GM13976 (cell line): ENCODE measurements around the gene TTLL7.

Experiments
- DNase-seq: peaks from one replicate; pipeline ENCODE4 v3.0.0; 2012; ENCODE audit warnings: low spot score
- in situ Hi-C: fragments of 300-500 bp; cut with MboI; formaldehyde crosslinking; loops from one replicate; pipeline ENCODE4 v1.12.0; 2022; ENCODE audit warnings: low sequenced_read_pairs, mixed read lengths, inconsistent platforms; ENCODE audit not compliant: unreplicated experiment
- TF ChIP-seq, protein P1 (sequence below): IDR thresholded peaks from 2 replicates; pipeline ENCODE4 v1.5.1; 2012; ENCODE audit warnings: borderline replicate concordance, mild to moderate bottlenecking; ENCODE audit not compliant: insufficient read depth; ENCODE audit errors: extremely low read depth, missing control alignments, control extremely low read depth

Gene TTLL7

DNA sequence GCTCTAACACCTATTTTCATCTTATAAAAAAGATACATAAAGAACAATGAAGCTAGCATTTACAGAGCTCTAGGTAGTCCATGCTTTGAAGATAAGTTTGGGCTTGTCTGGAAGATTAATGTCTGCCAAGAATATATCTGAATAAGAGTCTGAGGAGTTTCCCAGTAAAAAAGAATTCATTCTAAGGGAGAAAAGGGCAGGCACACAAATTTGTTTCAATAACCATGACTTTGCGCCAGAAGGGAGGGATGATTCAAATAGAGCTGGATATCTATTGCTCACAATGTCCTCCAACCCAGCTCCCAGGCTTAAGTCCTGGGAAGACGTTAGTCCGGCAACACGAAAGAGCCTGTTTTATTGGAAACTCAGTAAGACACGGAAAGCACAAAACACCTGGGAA is 9.7 kb upstream of the TTLL7 start:
- in situ Hi-C loops: no loop called here
- TF ChIP-seq, protein P1, sequence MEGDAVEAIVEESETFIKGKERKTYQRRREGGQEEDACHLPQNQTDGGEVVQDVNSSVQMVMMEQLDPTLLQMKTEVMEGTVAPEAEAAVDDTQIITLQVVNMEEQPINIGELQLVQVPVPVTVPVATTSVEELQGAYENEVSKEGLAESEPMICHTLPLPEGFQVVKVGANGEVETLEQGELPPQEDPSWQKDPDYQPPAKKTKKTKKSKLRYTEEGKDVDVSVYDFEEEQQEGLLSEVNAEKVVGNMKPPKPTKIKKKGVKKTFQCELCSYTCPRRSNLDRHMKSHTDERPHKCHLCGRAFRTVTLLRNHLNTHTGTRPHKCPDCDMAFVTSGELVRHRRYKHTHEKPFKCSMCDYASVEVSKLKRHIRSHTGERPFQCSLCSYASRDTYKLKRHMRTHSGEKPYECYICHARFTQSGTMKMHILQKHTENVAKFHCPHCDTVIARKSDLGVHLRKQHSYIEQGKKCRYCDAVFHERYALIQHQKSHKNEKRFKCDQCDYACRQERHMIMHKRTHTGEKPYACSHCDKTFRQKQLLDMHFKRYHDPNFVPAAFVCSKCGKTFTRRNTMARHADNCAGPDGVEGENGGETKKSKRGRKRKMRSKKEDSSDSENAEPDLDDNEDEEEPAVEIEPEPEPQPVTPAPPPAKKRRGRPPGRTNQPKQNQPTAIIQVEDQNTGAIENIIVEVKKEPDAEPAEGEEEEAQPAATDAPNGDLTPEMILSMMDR: no peak

DNA sequence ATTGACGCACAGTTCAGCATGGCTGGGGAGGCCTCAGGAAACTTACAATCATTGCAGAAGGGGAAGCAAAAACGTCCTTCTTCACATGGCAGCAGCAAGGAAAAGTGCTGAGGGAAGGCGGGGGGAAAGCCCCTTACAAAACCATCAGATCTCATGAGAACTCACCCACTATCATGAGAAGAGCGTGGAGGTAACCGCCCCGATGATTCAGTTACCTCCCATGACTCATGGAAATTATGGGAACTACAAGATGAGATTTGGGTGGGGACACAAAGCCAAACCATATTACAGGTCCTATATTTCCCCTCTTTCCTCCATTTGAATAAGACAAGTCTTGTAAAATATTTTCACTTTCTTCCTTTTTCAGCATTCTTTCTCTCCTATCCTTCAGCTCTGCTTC is 7.7 kb upstream of the TTLL7 start:
- in situ Hi-C loops: no loop called here
- no peak for DNase-seq
- TF ChIP-seq, protein P1: no peak

More for the DNA sequence above, 9.7 kb upstream of the TTLL7 start:
- DNase-seq: no peak

DNA sequence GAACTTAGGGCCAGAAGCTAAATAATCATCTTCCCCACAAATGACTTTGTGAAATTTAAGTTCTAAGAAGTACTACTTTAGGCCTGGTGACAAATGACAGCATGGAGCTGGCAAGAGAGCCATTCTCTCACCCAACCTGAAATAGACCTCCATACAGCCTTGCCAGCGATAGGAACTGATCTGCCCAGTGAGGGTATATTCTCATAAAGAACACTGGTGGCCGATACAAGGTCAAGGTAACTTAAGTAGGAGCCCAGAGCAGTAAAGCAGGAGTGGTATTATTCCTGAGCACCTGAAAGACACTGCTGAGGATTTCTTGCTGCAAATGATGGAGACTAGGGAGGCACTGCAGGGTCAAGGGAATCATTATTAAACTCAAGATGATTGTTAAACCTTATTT is 2.6 kb upstream of the TTLL7 start:
- TF ChIP-seq, protein P1: no peak
- in situ Hi-C loops: no loop called here

DNA sequence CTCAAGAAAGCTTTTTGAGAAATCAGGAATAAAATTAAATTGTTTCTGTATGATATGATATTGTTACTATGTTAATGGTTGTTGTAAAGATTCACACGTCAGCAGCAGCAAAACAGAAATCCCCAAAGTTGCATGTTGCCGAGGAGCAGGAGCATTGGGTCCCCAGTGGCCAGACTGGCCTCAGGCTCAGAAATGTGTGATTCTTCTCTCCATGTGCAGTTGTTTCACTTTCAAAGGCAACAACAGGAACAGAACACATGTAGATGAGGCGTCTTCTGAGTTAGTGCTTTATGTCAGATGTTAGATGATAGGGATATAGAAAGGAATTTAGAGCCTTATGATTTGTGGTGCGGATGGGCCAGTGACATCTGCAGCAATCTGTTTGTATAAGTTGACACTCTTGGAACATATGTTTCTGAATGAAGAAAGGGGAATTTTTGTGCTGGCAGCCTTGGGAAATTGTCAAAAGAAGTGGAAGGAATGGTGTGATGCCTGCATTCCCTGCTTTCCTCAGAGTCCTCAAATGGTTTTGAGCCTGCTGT is 2.1 kb upstream of the TTLL7 start:
- TF ChIP-seq, protein P1: no peak
- DNase-seq: no peak
- in situ Hi-C loops: no loop called here

More for the DNA sequence above, 2.6 kb upstream of the TTLL7 start:
- no peak for DNase-seq

DNA sequence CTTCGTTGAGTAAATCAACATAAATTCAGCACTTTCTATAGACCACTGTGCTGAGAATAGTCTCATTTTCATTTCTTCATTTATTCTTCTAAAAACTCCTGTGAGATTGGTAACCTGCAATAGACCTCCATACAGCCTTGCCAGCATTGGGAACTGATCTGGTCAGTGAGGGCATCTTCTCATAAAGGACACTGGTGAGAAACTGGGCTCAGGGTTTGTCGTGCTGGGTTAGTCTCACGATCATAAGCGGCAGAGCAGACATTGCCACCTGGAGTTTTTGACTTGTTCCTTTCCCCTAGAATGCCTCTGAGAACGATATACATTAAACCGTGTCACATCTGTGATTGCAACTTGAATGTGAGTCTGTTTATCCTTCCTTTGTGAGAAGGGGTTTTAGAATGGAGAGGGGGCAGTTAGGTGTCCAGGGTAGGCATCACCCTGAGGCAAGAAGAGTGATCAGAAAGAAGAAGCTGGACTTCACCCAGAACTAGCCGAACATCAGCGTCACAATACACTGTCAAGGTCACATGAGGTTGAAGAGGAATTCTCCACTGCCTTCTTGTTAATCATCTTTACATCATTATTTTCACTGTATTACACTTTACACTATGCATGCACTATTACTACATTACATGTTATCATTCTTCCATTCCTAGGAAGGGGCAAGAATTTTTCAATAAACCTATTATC is 1.4 kb upstream of the TTLL7 start:
- TF ChIP-seq, protein P1: no peak
- in situ Hi-C loops: no loop called here
- DNase-seq: no peak

DNA sequence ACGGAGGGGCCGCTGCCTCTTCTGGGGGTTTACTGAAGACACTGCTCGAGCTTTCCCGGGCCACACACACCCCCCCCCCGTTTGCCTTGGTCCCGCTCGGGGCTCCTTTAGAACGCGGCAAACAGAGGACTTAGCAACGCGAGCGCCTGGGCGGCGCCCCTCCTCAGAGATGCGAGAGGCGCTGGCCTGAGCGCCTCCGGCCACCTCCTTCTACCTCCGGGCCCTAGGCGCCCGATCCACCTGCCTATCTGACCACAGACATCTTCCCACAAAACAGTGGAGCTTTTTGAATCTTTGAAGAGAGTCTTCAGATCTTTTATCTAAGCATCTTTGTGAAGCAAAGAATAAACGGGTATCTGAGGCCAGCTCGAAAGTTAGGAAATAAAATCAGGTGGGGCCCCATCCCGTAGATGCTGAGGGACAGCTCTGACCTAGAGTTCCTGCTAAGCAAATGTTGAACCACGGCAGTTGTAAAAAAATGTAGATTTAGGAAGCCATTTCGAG is 436 bp upstream of the TTLL7 start:
- in situ Hi-C loops: no loop called here
- TF ChIP-seq, protein P1: no peak
- peak; percentile 80 for DNase-seq

DNA sequence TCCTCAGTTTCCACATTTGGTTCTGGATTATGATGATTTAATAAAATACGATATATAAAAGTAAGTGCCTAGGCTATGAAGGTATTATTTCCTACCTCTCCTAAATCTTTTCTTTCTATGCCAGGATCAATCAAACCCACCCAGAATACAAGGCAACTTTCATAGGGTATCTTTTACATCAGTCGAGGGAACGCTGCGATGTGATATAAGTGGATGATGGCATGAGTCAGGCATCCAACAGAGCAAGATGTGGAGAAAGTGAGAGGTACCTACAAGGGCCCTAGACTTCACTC is 781 bp downstream of the TTLL7 start:
- in situ Hi-C loops: no loop called here
- TF ChIP-seq, protein P1: no peak
- no peak for DNase-seq
